Stimulated activated naive CD4-positive, alpha-beta T cell treated with Interleukin-2 at 50 U/mL for 16 hours (primary cell): Measurements from ENCODE around the gene LHFPL6.

Experiments used
- DNase-seq: peaks from one replicate; lab custom pipeline; 2025; lab: John Stamatoyannopoulos, UW

Gene LHFPL6

DNA sequence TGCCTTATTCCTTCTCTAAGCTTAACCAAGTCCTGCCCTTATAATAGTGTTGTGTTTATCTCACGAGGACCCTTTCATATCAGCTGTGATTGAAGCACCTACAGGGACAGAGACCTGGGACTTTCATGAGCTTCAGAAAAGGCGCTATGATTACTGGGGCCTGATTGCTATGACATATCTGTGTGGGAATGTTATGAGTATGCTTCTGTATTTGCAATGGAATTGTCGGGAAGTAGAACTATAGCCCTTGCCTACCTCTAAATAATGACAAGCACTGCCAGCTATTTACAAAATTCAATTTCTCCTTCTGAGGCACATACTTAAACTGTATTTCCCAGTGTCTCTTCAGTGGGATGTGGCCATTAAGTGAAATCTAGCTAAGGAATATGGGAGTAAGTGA lies 191.5 kb downstream of the LHFPL6 start:
- no peak for DNase-seq

DNA sequence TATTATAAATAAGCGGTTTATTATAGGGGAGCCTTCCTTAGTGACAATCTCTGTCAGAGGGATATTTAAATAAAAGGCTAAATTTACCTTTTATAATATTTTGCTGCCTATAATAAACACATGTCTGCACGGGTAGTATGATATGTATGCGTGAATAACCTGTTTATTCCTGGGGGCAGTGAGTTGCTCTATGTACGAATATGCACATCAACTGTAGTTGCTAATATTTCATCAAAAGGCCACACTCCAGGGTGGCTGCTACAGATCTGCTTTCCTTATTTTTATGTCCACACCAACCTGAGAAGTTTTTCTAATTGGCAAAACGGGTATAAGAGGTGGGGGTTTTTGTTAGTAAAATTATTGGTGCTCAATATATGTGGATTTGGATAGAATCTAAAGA lies 192.0 kb downstream of the LHFPL6 start:
- no peak for DNase-seq

DNA sequence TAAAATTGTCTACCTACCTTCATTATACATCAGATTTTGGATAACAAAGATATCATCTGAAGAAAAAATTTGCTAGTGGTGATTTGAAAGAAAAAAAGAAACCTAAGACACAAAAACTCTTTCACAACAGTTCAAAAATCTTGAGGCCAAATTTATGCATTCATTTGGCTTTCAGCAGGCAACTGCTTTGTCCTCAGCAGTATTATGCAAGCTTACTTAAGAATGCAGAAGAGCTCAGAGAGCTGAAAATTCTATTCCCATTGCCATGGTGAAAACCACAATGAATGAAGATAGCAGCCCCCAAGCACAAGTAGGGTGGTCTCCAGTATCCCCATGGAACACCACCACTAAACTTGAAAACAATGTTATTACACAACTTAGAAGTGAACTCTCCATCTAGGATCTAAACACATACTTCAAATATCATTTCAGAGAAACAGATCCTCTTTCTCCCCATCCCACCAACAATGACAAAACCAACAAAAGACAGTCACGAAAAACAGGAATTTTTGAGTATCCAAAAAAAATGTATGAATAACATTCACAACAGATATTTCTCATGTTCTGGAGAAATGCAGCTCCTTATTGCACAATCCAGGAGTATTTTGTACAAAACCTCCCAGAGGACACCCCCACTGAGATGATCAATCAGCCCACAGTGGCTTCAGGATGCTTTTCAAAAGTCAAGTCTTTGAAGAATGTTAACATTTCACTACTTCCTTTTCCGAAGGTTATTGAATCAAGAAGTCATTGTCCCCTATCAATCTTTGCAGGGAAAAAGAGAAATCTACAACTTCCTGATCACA lies 192.7 kb downstream of the LHFPL6 start:
- no peak for DNase-seq

DNA sequence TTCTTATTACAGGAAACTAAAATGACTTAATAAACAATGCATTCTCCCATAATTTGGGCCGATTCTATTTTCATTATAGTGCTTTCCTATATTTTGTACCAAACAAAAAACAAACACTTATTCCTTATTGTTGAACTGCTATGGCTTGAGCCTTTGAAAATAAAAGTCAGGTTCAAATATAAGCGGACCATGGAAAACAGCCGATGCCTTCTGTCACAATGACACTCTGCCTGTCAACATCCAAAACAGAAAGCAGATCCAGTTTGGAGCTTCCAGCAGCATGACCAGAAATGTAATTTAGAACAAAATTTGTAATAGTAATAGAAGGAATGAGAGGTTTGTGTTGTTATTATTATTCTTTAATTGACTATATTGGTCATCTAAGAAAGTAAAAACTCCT lies 194.5 kb downstream of the LHFPL6 start:
- no peak for DNase-seq

DNA sequence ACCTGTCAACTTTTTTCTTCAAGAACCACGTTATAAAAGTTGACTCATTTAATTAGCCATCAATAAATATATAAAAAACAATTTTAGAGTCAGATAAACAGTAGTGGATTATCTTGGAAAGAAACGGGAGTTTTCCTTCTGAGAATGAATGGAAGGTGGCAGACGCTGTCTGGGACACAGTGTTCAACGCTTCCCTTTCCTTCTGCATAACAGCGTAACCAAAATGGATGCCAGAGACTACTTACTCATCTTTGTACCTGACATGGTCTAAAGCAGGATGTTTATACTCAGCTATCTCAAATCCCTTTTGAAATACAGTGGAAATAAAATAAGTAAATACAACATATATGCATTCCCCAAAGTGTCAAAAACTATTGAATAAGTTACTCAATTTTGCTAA lies 195.2 kb downstream of the LHFPL6 start:
- no peak for DNase-seq

DNA sequence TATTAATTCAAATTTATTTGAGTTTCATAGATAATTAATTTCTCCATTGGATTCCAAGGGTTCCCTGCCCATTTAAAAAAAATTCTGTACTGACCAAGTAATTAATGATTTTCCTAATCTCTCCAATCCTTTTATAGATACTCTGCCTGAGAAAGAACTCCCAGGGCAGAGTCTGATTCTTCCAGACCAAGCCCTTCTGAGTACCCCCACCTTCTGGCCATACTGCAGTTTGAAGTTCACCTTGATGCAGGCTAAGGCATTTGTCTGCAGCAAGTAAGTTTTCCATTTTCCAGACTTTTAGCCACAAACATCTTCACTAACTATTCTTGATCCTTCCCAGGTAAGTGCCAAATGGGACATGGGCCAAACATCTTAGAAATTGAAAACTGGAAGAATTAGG lies 195.9 kb downstream of the LHFPL6 start:
- no peak for DNase-seq

DNA sequence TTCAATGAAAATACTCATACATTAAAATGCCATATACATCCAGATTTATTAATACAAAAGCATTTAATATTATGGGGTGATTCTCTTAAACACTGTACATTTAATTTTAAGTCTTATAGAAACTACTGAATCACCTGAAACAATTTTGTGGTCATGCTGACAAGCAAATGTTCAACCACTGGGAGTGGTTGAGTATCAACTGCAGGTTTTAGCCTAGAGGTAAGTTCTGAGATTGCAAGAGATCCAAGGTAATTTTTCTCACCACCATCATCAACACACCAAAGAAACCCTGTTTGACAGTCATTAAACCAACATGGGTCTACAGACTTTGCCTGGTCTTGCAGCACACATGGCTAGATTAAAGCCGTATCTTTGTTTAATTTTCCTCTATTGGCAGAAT lies 196.3 kb downstream of the LHFPL6 start:
- DNase-seq, result no peak

DNA sequence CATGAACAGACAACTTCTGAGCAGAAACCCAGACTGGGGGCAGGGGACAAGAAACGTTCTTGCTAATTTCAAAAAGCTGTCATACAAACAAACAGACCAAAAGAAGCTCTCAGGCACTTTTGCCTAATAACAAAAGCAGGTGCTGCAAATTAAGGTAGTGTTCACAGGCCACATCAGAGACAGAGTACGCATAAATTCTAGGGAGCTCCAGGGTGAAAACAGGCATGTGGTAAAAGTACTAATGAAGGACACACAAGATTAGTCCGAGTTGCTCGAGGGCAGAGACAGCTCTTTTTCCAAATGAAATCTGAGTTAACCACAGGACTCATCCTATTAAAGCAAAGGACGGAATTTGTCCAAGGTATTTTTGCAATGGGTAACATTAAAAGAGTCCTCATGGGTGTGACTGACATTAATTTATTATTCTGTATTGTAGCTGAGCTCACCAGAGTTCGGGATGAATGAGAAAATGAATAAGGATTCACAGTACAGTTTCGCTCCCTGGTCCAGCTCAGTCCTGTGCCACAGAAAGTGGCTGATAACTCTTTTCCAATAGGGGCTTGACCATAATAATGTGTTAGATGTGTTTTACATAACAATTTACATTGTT lies 197.3 kb downstream of the LHFPL6 start:
- no peak for DNase-seq

DNA sequence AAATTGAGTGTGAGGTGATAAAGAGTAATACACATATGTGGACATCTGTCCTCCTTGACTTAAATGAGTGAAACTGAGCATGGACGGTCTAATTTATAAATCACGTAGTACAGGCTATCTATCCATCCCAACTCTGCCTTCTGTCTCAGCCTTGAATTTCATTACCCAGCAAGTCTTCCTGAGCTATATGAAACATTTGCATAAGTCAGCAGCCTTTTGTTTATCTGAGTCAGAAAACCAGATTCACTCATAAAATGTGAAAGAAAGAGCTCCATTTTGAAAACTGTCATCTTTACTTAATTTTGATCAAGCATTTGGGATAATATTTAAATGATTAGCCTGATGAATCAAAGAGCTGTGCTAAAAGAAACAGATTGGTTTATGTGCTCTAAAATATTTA lies 197.9 kb downstream of the LHFPL6 start:
- no peak for DNase-seq

DNA sequence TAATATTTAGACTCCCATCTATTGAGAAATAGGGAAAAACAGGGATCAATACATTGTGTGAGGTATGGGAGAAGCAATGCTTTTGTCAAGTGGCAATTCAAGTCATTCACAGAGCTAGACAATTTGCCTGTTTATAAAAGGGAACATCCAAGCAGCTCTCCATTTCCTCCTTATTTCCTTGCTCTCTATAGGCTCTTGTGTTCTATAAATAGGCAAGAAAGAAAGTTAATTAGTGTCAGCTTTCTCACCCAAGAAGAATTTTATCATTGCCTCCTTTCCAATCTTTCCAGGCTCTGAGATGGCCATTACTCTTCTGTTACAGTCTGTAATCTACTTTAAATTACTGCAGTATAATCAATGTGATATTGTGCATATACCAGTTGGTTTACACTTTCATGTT lies 199.9 kb downstream of the LHFPL6 start:
- no peak for DNase-seq

DNA sequence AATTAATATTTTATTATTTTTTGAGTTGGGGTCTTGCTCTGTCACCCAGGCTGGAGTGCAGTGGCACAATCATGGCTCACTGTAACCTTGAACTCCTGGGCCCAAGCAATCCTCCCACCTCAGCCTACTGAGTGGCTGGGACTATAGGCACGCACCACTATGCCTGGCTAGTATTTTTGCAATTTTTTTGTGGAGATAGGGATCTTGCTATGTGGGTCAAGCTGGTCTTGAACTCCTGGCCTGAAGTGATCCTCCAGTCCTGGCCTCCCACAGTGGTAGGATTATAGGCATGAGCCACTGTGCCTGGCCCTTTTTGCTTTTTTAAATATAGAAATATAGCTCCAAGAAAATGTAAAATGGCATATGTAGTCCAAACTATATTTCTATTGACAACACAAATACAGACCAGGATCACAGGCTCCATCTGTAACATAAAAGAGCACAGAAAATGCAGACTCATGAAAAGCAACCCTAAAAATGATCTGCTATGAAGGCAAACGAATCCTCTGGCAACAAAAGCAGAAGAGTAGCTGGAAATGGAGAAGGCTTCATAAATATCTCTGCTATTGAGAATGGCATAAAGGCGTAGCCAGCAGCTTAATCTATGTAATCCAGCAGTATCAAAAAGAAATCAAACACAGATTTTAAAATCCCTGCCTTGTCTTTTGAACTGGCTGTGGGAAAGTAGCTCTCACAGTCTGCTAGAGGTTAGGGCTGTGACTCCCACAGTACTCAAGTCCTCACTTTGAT lies 200.6 kb downstream of the LHFPL6 start:
- DNase-seq, result no peak

DNA sequence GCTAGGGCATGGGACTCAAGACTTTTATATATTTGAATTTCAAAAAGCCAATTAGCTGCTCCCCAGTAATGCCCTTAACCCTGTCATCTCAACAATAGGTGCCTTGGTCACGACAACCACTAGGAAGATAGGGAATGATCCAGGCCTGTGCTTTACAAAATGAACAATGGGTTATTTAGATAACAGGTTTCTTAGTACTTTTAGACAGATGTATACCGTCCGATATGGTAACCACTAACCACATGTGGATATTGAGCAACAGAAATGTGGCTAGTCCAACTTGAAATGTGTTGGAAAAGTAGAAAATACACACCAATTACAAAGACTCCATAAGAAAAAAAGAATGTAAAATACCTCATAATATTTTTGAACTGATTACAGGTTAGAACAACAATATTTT lies 201.2 kb downstream of the LHFPL6 start:
- DNase-seq, result no peak

DNA sequence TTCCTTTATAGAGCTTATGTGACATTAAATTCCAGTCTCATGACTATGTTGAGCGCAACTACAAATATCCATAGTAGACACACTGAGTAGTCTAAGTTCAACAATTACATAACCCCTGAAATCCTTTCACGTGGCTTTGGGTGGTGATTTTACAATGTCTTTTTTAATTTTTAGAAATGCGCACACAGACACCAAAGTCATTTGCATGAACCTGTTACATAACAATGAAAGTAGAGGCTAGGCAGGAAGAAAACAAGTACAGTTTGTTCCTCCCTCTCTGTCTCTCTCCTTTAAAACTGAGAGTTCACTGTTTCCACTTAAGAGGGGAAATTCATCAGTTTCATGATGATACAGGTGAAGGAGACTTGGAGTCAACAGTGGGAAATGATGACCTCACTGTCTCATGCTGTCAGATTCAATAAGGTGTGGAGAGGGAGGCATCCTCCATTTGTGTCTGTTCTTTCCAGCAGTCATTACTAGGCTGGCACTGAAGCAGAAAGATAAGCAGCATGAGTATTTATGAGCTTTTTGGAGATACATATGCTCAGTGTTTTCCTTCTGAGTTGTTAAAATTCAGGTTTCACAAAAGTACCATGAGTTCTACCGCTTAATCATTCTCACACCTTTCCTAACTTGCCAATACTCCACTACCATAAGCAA lies 201.8 kb downstream of the LHFPL6 start:
- DNase-seq, result no peak

DNA sequence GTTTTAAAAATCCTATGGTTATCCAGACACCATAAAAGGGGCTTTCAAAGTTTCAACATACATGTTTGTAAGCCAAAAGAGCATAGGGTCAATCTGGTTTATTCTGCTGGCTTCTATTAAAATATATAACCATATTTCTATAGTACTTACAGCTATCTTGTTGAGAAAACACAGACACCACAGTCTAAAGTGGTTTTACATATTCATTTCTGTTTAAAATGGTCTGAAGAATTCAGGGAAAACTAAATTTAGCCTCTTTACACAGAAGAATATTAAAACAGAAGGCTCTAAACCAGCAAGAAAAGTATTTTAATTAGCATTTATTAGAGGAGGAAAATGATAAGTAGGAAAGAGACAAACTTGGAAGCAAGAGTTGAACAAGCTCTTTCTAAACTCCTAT lies 203.9 kb downstream of the LHFPL6 start:
- no peak for DNase-seq

DNA sequence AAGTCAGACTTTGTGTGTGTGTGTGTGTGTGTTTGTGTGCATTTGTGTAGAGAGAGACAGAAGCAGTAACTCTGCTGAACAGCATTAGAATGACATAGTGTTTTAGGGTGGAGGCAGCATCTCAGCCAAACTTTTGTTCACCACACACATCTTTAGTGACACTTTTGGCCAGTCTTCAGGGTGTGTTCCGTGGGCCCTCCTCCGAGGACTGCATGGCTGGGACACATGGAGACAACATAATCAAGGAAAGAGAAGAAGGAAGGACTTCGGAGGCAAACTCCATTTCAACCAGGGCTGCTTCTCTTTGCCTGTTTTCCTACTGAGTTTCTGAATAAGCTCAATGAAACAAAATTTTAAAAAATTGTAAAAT lies 205.1 kb downstream of the LHFPL6 start:
- no peak for DNase-seq

DNA sequence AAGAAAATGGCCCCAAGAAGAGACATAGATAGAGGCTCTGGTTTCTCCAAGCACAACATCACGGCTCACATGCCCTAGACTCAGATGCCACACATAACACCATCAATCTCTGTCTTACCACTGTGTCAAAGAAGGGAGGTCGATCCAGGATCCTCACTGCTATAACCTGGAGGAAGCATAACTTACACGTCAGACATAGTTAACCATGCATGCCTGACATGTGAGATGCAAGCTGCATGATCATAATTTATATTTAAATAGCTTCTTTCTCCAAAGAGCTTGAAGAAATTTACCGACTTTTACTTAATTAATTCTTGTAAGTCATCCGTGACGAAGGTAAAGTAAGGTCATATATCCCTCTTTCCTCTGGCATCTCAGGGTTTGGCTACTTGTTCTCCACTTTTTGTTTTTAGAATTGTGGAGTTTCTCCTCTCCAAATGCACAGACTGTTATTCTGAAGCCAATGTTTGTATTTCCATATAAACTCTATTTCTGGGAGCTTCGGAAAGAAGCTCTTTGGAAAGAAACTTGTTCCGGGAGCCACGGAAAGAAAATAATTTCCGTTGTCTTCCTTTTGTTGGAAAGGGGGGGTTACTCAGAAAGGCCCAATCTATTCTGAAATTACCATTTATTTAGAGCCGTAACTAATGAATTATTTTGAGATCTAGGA lies 205.6 kb downstream of the LHFPL6 start:
- DNase-seq, result no peak

DNA sequence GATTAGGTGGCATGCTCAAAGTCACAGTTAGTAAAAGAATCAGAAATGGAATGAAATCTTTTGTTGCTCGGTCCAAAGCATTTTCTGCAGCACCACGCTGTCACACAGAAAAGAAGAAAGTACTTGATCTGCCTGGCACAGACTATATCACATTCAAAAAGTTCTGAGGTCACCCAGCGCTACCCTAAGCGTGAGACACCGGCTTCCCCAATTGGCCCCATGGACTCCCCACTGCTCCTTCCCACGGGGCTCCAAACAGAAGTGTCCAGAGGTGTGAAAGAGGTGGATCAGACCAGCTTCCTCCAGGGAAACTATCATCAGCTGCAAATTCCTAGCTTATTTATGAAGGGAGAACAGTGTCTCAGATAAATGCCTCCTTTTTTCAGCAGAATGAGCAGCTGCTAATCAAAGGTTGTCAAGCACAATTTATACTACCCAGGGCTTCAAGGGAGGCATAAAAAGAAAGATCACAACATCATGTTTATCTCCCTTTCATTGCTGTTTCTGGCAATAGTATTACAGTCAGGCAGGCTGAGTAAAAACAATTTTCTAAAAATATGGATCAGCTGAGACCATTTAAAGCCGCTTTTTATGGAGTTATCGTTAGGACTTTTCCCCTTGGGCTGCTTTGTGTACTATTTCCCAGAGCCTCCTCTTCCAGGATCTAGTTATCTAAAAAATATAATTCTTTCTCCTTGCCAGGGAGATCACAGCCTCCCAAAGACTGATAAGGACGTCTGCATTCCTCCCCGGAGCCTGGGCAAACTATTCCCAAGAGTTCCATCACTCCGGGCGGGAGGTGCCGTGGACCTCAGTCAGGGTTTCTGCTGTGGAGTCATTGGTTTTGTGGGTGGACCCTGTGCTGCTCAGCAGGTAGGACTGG lies 208.0 kb downstream of the LHFPL6 start:
- no peak for DNase-seq

DNA sequence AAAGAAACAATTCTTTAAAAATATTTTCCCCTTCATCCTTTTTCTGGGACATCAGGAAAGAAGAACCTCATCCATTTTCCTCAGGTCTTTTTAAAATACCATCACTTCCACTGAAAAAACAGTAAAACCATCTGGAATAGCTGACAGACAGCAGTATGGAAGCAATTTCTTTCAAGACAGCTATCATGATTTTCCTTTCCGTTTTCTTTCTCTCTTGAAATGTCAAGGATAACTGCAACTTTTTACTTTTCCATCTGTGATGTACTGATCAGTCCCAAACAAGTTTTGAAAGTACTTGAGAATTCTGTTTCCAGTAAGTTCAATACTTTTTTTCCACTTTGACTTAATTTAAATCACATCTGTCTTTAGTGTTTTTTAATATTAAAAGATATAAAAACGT lies 211.2 kb downstream of the LHFPL6 start:
- DNase-seq, result no peak

DNA sequence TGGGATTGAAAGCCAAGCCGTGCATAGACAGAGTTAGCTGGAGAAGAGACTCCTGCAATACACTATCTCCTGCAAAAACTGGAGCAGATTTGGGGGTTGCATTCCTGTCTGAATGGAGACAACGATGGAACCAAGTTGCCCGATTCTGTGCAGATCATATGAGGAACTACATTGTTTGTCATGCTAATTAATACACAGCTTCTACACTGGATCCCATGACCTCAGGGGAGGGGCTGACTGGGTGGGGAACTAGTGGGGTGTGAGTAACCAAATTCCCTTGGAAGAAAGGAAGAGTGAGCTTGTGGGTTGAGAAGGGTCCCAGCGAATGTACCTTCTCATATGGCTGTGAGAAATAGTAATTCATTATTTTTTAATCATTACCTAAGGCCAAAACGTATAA lies 214.0 kb downstream of the LHFPL6 start:
- DNase-seq, result no peak

DNA sequence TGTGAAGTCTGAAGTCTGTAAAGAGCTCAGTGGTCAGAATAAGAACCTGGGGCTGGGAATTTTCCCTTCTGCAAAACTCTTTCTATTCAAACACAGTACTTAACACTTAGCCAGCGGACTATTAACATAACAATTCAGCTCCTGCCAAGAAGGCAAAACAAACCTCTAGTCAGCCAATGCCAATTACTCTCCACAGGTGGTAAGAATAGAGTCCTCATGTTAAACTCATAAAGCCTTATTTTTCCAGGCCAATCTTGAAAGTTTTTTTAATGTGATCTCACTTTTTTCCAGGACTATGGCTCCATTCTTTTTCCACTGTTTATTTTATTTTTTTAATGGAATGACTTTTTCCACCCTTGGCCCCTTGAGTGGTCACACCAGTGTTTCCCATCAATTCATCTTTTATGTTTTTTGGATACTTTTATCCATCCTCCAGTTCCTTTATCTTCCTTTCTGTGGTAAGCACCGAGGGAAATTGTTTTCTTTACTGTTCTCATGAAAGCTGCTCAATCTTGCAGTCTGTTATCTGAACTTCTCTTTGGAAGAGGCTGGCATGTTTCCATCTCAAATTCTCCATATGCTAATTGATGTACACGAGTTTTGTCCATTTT lies 217.3 kb downstream of the LHFPL6 start:
- DNase-seq, result no peak

DNA sequence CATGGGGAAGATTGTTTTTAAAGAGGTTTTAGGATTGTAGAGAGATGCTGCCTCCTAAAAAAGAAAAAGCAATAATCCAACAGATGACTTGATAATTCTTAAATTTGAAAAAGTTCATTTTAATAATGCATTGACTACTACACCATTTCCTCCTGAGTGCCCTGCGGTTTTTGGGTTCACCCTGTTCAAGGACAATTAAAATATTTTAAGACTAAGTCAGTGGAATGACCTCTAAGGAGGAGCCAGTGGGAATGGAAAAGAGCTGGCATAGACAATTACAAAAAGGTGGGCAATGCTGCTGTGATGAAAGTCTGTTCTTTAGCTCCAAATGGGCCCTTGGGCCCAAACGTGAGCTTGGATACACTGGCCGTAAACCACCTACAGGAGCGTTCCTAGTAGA lies 217.8 kb downstream of the LHFPL6 start:
- DNase-seq, result no peak
